Spleen (tissue), 7 donors: ENCODE measurements around the gene GPR18.

Experiments used
- POLR2A ChIP-seq, 3 donors: fragments of 450-650 bp; IDR thresholded peaks; one replicate each; pipeline ENCODE4 v1.5.1; 2017; ENCODE audit warnings: antibody characterized with exemption in 3 of 3, mild to moderate bottlenecking in 1 of 3
- POLR2AphosphoS5 ChIP-seq, 3 donors: sonication (generic); formaldehyde crosslinking; IDR thresholded peaks; one replicate each; pipeline ENCODE4 v1.5.1; 2017; ENCODE audit warnings: antibody characterized with exemption in 3 of 3
- TF ChIP-seq, protein P1 (sequence below), 11 experiments: fragments of 200-600 bp in 7 of 11; fragments of 450-650 bp in 4 of 11; sonication (generic) in 4 of 11; IDR thresholded peaks in 8 of 11; conservative IDR thresholded peaks in 3 of 11; 1 replicate in 7 of 11; 2 replicates in 4 of 11; pipeline versions ENCODE4 v1.4.0 to v1.8.0; 2016 to 2021; ENCODE audit warnings: antibody characterized with exemption in 11 of 11, inconsistent platforms in 4 of 11, mild to moderate bottlenecking in 1 of 11
- donor health status: DM: no; HTN: no; CAD: no; lungs with moderate emphysema.
- donor health status: DM: no; HTN: no; CAD: no.
- donor health status: DM: no; HTN: no; CAD: no.

DNA sequence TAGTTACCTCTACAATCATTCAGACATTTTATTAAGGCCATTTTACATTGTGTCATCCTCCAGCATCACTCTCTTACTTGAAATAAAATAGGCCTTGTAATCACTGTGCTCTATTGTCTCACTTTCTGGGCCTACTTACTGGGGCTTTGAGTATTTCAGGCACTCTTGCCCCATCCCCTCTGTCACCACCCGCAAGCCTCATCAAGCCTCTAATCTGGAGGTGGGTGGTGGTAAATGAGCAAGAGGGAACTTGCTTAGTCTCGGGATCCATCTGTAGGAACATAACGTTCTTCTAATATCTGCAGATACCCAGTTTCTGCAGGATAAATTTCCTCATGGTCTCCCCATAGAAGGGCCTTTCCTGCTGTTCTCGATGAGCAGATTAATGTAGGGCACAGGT is 19.4 kb upstream of the GPR18 start:
- no peak for TF ChIP-seq POLR2AphosphoS5 (IDR thresholded peaks at IDR 0.05)
- TF ChIP-seq, protein P1, sequence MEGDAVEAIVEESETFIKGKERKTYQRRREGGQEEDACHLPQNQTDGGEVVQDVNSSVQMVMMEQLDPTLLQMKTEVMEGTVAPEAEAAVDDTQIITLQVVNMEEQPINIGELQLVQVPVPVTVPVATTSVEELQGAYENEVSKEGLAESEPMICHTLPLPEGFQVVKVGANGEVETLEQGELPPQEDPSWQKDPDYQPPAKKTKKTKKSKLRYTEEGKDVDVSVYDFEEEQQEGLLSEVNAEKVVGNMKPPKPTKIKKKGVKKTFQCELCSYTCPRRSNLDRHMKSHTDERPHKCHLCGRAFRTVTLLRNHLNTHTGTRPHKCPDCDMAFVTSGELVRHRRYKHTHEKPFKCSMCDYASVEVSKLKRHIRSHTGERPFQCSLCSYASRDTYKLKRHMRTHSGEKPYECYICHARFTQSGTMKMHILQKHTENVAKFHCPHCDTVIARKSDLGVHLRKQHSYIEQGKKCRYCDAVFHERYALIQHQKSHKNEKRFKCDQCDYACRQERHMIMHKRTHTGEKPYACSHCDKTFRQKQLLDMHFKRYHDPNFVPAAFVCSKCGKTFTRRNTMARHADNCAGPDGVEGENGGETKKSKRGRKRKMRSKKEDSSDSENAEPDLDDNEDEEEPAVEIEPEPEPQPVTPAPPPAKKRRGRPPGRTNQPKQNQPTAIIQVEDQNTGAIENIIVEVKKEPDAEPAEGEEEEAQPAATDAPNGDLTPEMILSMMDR (IDR thresholded peaks at IDR 0.05 in 8 of 11, conservative IDR thresholded peaks at IDR 0.05 in 3 of 11): no peak
- no peak for TF ChIP-seq POLR2A (IDR thresholded peaks at IDR 0.05)
